Measurements from ENCODE around the gene COLEC12.

DNA sequence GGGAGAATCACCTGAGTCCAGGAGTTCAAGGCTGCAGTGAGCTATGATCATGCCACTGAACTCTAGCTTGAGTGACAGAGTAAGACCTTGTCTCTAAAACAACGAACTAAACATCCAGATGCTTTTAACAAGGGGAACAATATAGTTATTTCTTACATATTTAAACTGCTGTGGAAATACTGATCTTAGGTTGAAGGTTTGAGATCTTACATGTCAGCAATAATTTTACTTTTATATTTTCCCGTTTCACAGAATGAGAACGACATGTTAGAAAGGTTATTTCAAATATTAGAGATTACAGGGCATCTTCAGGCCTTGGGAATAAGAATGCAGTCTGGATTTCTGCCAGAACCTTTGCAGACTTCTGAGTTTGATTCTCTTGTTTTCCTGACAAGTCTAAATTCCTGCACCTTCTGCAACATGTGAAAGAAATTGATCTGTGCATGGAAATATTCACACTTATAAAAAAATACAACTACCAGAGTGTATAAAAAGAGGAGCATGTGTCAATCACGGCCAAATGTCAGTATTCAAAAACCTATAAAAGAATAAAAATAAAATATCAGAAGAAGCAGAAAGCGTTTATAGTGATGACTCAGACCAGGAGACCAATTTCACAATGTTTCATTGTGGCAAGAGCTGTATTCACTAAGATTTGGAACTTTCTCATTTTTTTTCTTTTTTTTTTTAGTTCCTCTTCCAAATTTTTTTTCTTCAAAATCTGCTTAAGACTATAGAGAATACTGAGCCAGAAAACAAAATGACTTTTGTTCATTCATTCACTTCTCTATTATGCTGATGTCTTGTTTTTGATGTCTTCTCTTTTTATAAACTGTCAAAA lies 29.6 kb downstream of the COLEC12 start:
- TF ChIP-seq CTCF (IDR thresholded peaks at IDR 0.05; ENCODE audit: insufficient read depth, low read length, poor library complexity, severe bottlenecking) (no peak), EZH2phosphoT487 (conservative IDR thresholded peaks at IDR 0.05; ENCODE audit: low read length) (no peak)
